Endometrial microvascular endothelial cells (primary cell): ENCODE measurements around the gene ZNF221. TPM values are rescaled to one million over a fixed set of nuclear protein-coding genes. Genes with fewer than 3 reads are reported as not detected.
"Not testable (repeated sequence)": the region's sequence is repeated elsewhere in the genome, so short reads cannot be mapped to it uniquely, and the experiment has no call there.

Experiments used
- in situ Hi-C: cut with HindIII; loops from 2 replicates; pipeline ENCODE4 v1.10.0; 2017; ENCODE audit warnings: low sequenced_read_pairs, low pct_unique_long_range_greater_than_20kb; ENCODE audit errors: inconsistent ontology term
- total RNA-seq: library from RNA; depleted of rRNA; stranded (reverse); fragments of >200 nt; gene quantifications from one replicate; pipeline ENCODE4 v1.2.3, GENCODE V29; 2015; ENCODE audit errors: inconsistent ontology term

Gene ZNF221
- total RNA-seq, 1 donor from 2014 or later, result 1.2 TPM

DNA sequence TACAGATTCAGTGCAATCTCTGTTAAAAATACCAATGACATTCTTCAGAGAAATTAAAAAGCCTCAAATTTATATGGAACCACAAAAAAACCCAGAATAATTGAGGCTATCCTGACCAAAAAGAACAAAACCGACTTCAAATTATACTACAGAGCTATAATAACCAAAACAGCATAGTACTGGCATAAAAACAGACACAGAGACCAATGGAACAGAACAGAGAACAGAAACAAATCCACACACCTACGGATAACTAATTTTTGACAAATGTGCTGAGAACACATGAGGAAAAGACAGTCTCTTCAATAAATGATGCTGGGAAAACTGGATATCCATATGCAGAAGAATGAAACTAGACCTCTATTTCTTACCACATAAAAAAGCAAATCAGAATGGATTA lies 1.2 kb upstream of the ZNF221 start:
- in situ Hi-C loops, result not testable (repeated sequence)

DNA sequence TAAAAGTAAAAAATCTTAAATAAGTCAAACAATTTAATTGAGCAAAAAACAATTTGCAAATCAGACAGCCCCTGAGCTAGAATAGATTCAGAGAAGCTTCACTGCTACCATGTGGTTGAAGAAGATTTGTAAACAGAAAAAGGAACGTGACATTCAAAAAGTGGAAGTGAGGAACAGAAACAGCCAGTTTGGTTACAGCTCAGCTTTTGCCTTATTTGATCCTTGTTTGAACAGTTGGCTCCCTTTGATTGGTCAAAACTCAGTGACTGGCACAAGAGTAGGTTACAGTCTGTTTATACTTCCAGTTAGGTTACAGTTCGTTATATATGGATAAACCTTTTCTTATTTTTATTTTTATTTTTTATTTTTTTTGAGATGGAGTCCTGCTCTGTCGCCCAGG lies 5.8 kb downstream of the ZNF221 start:
- in situ Hi-C loops, result no loop called here

DNA sequence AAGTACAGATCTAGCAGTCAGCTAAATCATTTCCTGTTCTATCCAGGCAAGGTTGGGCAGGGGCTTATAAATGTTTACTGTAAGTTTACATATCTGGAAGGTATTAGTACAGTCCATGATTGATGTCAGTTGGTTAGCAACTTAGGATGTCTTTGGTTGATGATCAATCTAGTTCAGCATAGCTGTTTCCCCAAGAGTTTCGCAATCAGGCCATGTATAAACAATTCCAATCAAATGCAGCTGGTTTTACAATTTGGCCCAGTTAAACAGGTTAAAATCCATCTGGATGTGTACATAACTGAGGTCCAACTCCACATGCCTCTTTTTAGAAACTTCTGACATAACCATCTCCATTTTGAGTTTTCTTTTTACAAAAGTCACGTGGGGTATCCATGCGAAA lies 6.9 kb downstream of the ZNF221 start:
- in situ Hi-C loops, result no loop called here

DNA sequence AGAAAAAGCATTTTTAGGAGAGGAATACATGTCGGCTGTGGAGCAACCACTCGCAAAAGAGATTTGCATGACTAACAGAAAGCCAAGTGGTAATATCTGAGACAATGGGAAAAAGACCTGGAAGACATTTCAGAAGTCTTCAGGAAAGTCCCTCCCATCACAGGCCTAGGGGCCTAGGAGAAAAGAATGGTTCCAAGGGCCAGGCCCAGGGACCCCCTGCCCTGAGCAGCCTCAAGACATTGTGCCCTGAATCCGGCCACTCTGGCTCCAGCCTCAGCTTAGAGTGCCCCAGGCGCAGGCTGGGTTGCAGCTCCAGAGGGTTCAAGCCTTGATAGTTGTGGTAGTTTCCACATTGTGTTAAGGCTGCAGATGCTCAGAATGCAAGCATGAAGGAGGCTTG lies 9.4 kb downstream of the ZNF221 start:
- in situ Hi-C loops, result no loop called here

DNA sequence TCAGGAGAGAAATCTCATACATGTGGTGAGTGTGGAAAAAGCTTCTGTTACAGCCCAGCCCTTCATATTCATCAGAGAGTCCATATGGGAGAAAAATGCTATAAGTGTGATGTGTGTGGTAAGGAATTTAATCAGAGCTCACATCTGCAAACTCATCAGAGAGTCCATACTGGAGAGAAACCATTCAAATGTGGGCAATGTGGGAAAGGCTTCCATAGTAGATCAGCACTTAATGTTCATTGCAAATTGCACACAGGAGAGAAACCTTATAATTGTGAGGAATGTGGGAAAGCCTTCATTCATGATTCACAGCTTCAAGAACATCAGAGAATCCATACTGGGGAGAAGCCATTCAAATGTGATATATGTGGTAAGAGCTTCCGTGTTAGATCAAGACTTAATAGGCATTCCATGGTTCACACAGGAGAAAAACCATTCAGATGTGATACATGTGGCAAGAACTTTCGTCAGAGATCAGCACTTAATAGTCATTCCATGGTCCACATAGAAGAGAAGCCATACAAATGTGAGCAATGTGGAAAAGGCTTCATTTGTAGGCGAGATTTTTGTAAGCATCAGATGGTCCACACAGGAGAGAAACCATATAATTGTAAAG lies 15.2 kb downstream of the ZNF221 start:
- in situ Hi-C loops, result no loop called here

DNA sequence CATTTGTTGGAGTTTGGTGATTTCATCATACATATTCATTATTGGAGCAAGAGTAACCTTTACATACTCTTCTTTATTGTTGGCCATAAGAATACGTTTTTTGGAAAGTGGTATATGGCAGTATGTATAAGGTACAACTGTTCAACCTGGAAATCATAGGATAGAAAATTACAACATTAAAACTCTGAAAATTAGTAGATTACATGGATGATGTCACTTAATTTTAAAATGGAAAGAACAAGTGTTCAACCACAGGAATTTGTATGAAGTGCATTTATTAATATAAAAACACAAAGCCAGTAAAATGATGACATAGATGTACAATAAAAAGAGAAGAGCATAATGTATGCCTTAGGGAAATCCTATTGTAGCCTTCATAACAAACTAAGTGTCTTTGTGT lies 25.7 kb downstream of the ZNF221 start:
- in situ Hi-C loops, result no loop called here

DNA sequence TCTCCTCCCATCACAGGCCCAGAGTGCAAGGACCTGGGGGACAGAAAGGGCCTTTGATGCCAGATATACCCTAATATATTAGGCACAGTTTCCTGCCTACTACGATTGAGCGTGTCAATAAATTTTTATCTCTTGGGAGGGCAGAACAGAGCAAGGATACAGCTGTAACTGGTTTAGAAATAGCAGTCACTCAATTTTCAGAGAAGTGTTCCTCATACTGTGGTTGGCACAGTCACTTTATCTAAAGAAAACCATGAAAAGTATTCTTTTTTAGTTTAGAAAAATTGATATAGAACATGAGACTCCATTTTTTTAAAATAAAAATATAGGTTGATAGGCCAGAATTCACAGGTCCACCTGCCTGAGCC lies 32.5 kb downstream of the ZNF221 start:
- in situ Hi-C loops, result no loop called here

DNA sequence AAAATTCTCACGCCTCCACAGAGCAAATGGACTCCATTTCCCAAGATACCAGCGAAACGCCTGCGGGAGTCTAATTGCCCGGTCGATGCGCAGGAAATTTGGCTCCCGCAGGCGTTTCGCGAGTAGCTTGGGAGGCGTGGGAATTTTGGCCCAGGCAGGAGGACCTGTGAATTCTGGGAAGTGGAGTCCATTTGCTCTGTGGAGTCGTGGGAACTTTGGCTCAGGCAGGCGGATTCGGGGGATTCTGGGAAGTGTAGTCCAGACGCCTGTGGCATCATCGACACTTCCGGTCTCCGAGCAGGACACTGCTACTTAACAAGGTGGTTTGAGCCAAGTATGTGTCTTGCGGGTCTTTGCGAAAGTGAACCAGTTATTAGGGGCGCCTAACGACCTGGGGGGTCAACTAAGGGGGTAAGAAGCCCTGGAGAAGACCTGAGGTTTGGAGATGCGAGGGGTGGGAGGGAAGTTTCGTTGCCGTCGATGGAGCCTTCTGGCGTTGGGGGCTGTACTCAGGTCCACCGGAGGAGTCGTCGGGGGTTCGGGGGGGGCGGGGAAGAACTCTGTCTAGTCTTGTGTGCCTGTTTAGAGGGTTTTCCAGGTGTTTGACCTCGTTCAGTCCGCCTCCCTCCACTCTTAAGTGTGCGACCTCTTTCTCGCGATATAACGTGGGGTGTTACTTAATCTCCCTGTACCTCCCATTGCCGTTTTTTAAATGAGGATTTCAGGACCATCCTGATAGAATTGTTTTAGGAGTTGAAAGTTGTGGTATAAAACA lies 33.1 kb downstream of the ZNF221 start, which contains the start of gene ZNF155:
TSS of gene ZNF155 (plus strand) at position 277 of the 775 bp plus-strand sequence. CDS start 4,356 bp downstream, outside the sequence.
- in situ Hi-C loops, result no loop called here

DNA sequence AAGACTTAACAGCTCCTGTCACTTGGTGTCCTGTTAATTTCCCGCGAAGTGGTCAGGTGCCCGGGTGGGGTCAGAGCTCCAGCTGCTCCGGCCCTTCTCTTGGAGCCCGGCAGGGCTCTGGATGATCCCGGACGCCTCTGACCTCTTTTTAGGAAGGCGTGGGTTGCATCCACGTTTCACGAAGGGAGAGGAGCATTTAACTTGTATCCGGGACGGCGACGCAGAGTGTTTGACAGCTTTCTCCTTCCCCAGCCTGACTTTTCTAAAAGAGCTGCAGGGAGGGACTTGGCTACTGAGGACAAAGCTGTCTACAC lies 33.6 kb downstream of the ZNF221 start:
- in situ Hi-C loops, result no loop called here

DNA sequence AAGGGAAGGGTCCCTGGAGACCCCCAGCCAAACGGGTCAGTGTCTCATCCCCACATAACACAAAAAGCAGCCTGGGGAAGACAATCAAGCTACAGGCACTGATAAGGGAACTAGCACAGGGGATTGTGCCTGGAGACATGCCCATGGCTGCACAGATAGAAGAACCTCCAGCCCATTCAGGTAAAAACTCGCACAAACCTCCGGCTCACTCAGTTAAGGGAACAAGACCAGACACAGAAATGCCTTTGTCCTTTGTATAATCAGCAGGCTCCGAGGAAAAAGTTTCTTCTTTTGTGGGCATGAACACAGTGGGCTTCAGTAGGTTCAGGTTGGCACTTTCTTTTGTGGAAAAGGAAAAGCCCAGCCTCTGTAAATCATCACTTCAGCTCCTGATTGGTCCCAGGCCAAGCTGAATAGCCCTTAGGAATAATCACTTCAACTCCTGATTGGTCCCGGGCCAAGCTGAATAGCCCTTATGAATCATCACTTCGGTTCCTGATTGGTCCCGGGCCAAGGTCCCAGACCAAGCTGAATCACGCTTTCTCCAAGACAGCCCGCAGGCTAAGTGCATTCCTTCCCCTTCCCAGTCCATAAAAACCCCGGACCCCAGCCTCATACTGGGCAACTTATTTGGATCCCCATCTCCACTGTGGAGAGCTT lies 46.7 kb downstream of the ZNF221 start:
- in situ Hi-C loops, result no loop called here

DNA sequence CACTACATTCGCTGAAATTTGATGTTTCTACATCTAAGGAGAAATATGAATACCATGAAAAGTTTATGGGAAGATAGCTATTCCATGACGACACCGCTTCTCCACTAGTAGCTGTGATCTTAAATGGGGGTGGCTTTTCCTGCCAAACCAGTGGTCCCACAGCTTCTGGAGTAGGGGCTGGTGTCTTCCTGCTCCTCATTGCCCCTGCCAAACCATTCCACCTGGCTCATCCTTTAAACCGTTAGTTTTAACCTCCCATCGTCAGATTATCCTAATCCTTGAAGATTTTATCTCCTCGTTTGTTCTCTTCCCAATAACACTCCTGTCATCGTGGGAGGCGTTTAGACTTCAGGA lies 51.2 kb downstream of the ZNF221 start:
- in situ Hi-C loops, result no loop called here

DNA sequence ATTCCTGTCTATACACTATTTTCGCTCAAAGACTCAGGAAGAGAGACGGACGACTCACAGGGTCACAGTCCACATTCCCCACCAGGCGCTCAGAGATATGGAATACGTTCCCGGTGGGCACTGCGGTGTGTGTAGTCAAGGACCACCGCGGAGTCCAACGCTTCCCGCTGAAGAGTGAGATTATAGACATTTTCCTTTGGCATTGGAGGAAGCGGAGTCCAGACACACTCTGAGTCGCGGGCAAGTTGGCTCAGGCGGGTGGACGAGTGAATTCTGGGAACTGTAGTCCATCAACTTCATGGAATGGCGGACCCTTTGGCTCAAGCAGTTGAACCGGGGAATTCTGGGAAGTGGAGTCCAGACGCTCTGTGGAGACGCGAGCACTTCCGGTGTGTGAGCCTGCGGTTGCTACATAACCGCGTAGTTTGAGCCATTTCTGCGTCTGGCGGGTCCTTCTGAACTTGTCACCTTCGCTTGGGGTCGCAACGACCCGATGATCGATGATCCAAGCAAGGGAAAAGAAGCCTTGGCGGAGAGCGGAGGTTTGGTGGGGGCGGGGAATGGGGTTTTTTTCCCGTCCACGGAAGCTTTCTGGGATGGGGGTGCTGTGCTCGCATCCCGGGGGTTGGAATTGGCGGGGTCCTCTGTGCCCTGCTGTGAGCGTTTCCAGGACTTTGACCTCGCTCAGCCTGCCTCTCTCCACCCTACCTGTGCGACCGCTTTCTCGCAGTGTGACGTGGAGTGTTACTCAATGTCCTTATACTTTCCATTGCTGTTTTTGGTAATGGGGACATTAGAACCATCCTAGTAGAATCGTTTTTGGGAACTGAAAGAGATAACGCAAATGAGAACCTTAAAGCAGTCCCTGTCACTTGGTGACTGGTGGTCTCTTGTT lies 51.8 kb downstream of the ZNF221 start, which contains the start of gene ZNF230:
TSS of gene ZNF230 (plus strand) at position 392 of the 895 bp plus-strand sequence. CDS start 4,122 bp downstream, outside the sequence.
- in situ Hi-C loops, result no loop called here

DNA sequence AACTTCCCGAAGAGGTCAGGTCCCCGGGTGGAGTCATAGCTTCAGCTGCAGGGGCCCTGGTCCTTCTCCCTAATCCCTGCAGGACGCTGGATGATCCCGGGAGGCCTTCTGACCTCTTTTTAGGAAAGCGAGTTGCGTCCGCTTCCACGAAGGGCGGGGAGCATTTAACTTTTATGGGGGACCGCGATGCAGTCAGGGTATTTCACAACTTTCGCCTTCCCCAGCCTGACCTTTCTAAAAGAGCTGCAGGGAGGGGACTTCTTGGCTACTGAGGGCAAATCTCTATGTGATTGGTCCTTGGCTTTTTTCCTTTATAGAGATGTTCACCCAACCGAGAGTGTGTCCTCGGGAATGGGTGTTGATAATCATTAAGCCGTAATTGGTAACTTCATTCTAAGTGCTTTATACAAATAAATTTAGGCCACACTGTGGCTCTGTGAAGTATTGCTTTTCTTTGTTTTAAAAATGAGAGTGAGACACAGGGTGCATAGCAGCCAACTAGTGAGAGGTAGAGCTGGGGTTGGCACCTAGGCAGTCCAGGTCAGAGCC lies 52.5 kb downstream of the ZNF221 start:
- in situ Hi-C loops, result no loop called here

DNA sequence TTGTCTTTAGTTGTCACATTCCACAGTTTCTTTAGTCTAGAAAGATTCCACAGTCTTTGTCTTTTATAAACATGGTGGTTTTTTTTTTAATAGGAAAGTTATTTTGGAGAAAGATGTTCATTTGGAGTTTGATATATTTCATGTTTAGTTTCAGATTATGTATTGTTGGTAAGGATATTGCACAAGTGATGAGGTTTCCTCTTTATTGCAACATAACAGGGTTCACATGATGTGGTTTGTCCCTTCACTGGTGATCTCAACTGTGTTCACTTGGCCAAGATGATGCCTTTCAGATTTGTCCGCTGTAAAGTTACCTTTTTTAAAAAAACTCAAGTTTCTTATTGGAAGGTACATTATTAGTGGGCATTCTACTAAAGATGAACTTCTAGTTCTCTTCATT lies 54.9 kb downstream of the ZNF221 start:
- in situ Hi-C loops, result no loop called here

DNA sequence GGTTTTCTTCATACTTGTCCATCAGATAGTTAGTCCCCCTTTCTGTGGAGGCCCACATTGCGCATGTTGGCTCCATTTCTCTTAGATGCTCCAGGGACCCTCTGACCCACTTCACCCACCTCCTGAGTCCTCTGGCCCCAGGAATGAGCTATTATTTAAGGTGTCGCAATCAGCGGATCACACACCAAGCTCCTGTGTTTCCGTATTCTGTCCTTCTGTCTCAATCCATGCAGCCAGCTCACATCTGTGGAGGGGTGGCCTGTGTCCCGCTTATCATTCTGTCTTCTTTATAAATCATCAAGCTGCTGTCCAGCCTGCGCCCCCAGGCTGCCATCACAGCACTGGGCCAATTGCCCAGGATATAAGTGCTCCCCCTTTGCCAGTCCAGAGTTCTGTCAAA lies 56.4 kb downstream of the ZNF221 start:
- in situ Hi-C loops, result no loop called here

DNA sequence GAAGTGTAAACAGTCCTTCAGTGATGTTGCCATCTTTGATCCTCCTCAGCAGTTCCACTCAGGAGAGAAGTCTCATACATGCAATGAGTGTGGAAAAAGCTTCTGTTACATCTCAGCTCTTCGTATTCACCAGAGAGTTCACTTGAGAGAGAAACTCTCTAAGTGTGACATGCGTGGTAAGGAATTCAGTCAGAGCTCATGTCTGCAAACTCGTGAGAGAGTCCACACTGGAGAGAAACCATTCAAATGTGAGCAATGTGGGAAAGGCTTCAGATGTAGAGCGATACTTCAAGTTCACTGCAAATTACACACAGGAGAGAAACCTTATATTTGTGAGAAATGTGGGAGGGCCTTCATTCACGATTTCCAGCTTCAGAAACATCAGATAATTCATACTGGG lies 59.4 kb downstream of the ZNF221 start:
- in situ Hi-C loops, result no loop called here
